GM12865 (cell line): ENCODE measurements around the gene SLC25A36.
"Not testable (repeated sequence)": the region's sequence is repeated elsewhere in the genome, so short reads cannot be mapped to it uniquely, and the experiment has no call there.

Experiments
- DNase-seq: peaks from one replicate; pipeline ENCODE4 v3.0.0; 2010; ENCODE audit warnings: low read depth
- H3K4me3 ChIP-seq: 2 replicates; pipeline ENCODE4 v1.5.1; 2011; ENCODE audit warnings: mild to moderate bottlenecking, low read depth, low read length, control low read depth
- CTCF ChIP-seq: IDR thresholded peaks from 2 replicates; pipeline ENCODE4 v1.5.1; 2011; ENCODE audit warnings: low read length, control low read depth, low read depth, inconsistent platforms; ENCODE audit not compliant: insufficient read depth; ENCODE audit errors: missing control alignments

Gene SLC25A36

GRCh38 chr3:140929446-140929845 is 12.2 kb upstream of the SLC25A36 start:
- TF ChIP-seq CTCF = no peak
- DNase-seq = no peak
- no peak overlapping the region for H3K4me3 ChIP-seq

GRCh38 chr3:140931016-140931454 is 10.6 kb upstream of the SLC25A36 start:
- no peak for DNase-seq
- no peak for TF ChIP-seq CTCF
- no peak overlapping the region for H3K4me3 ChIP-seq

- no peak for DNase-seq
- no peak for TF ChIP-seq CTCF
- H3K4me3 ChIP-seq = no peak overlapping the region
These were observed 9.8 kb upstream of the SLC25A36 start for GRCh38 chr3:140931801-140932200.

- H3K4me3 ChIP-seq = no peak overlapping the region
- no peak for DNase-seq
- TF ChIP-seq CTCF = no peak
These were observed 8.5 kb upstream of the SLC25A36 start for GRCh38 chr3:140933109-140933508.

- no peak overlapping the region for H3K4me3 ChIP-seq
- no peak for TF ChIP-seq CTCF
- DNase-seq = no peak
These were observed 8.1 kb upstream of the SLC25A36 start for GRCh38 chr3:140933552-140933951.

- not testable (repeated sequence) for H3K4me3 ChIP-seq, DNase-seq
These were observed 2.3 kb upstream of the SLC25A36 start for GRCh38 chr3:140939305-140939704.

- peak overlapping the region; percentile 88 for H3K4me3 ChIP-seq
- TF ChIP-seq CTCF = no peak
- no peak for DNase-seq
These were observed 574 bp upstream of the SLC25A36 start for GRCh38 chr3:140941090-140941433.
